Transverse colon (tissue), 4 donors: ENCODE results near the gene COIL. TPM values are rescaled to one million over a fixed set of nuclear protein-coding genes. Genes with fewer than 3 reads are reported as not detected.

ENCODE experiments used
- DNase-seq: peaks from one replicate; pipeline ENCODE4 v3.0.0-alpha.2; 2019
- H3K27ac ChIP-seq, 4 donors: fragments of 200-600 bp; sonication (generic); 2 replicates each; pipeline ENCODE4 v1.5.1; 2016 to 2018; ENCODE audit warnings: inconsistent platforms in 4 of 4
- H3K27me3 ChIP-seq: fragments of 200-600 bp; sonication (generic); 2 replicates; pipeline ENCODE4 v1.5.1; 2017; ENCODE audit warnings: inconsistent platforms
- H3K36me3 ChIP-seq, 4 donors: fragments of 200-600 bp; sonication (generic); 2 replicates each; pipeline ENCODE4 v1.5.1; 2017 to 2019; ENCODE audit warnings: inconsistent platforms in 4 of 4
- H3K4me1 ChIP-seq, 4 donors: fragments of 200-600 bp; sonication (generic); 2 replicates each; pipeline ENCODE4 v1.5.1; 2017 to 2020; ENCODE audit warnings: inconsistent platforms in 4 of 4
- H3K4me3 ChIP-seq, 4 donors: fragments of 200-600 bp; sonication (generic); 1 replicate in 1 of 4; 2 replicates in 3 of 4; pipeline versions ENCODE4 v1.5.1 to v1.6.1; 2017 to 2019; ENCODE audit warnings: inconsistent platforms in 4 of 4
- H3K9me3 ChIP-seq, 2 donors: fragments of 200-600 bp; sonication (generic); 2 replicates each; pipeline ENCODE4 v1.5.1; 2017 to 2019; ENCODE audit warnings: inconsistent platforms in 2 of 2
- EP300 ChIP-seq: sonication (generic); formaldehyde crosslinking; IDR thresholded peaks from one replicate; pipeline ENCODE4 v1.6.1; 2017; ENCODE audit warnings: antibody characterized with exemption, low read depth
- POLR2A ChIP-seq: fragments of 450-650 bp; IDR thresholded peaks from one replicate; pipeline ENCODE4 v1.6.1; 2016; ENCODE audit warnings: antibody characterized with exemption, mild to moderate bottlenecking, moderate library complexity
- POLR2AphosphoS5 ChIP-seq, 3 donors: sonication (generic); formaldehyde crosslinking; IDR thresholded peaks; one replicate each; pipeline ENCODE4 v1.6.1; 2016; ENCODE audit warnings: antibody characterized with exemption in 3 of 3
- WGBS, 2 donors: methylation state at CpG; one replicate each; pipeline ENCODE4 v1.1.5; 2018; ENCODE audit warnings: low coverage in 1 of 2; 5-methylcytosine and 5-hydroxymethylcytosine counted together
- in situ Hi-C, 4 donors: fragments of 200-750 bp; cut with MboI; loops; one replicate each; pipeline versions ENCODE4 v1.15.0 to v1.15.1; 2017; ENCODE audit warnings: low sequenced_read_pairs in 3 of 4, low pct_ligation_motif_present in 1 of 4, low pct_unique_long_range_greater_than_20kb in 1 of 4
- intact Hi-C: fragments of 100-400 bp; cut with DNase I; formaldehyde crosslinking; loops from one replicate; pipeline ENCODE4 v1.15.1; 2023; ENCODE audit warnings: low total_unique reads
- total RNA-seq, 4 donors: library from RNA; depleted of rRNA; stranded (reverse); fragments of >200 nt; gene quantifications; one replicate each; pipeline ENCODE4 v1.1.0, GENCODE V29; 2016
- TF ChIP-seq, protein P1 (sequence below), 5 experiments: fragments of 200-600 bp in 3 of 5; fragments of 450-650 bp in 2 of 5; sonication (generic) in 3 of 5; IDR thresholded peaks; 1 replicate in 2 of 5; 2 replicates in 3 of 5; pipeline ENCODE4 v1.5.1; 2016 to 2017; ENCODE audit warnings: antibody characterized with exemption in 5 of 5, inconsistent platforms in 3 of 5, mild to moderate bottlenecking in 2 of 5, moderate library complexity in 1 of 5

Gene COIL
- total RNA-seq, 4 donors from 2014 or later: 1.5 to 12.2 (median 8.2) TPM

DNA sequence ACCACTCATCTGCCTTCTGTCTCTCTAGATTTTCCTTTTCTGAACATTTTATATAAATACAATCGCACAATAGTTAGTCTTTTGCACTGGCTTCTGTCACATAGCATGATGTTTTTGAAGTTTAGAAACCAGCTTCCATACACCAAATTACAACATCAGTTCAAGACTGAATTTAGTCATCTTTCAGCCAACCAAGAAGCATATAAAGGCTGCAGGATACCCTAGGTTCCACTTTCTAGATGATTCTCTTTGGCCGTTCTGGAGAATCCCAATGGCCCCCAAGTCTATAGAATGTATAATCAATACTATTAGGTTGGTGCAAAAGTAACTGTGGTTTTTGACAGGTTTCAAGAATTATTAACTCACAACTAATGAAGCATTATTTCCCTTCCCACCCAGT, 36.5 kb upstream of the COIL start:
- intact Hi-C loops: no loop called here
- WGBS, 2 donors: 84 to 94% methylated on average over 2 of the region's 2 CpGs
- in situ Hi-C loops: no loop called here
- Histone ChIP-seq H3K27ac (no peak overlapping the region), H3K4me3 (no peak overlapping the region), H3K9me3 (no peaks in the 10 kb centered on the region), H3K4me1 (no peaks in the 10 kb centered on the region), H3K36me3 (peaks cover 0 to 16% (median 6%) of the 10 kb centered on the region in 4 donors), H3K27me3 (no peaks in the 10 kb centered on the region)
- no peak for TF ChIP-seq POLR2A
- TF ChIP-seq POLR2AphosphoS5 (IDR thresholded peaks at IDR 0.05): no peak
- TF ChIP-seq EP300: no peak
- TF ChIP-seq, protein P1, sequence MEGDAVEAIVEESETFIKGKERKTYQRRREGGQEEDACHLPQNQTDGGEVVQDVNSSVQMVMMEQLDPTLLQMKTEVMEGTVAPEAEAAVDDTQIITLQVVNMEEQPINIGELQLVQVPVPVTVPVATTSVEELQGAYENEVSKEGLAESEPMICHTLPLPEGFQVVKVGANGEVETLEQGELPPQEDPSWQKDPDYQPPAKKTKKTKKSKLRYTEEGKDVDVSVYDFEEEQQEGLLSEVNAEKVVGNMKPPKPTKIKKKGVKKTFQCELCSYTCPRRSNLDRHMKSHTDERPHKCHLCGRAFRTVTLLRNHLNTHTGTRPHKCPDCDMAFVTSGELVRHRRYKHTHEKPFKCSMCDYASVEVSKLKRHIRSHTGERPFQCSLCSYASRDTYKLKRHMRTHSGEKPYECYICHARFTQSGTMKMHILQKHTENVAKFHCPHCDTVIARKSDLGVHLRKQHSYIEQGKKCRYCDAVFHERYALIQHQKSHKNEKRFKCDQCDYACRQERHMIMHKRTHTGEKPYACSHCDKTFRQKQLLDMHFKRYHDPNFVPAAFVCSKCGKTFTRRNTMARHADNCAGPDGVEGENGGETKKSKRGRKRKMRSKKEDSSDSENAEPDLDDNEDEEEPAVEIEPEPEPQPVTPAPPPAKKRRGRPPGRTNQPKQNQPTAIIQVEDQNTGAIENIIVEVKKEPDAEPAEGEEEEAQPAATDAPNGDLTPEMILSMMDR (IDR thresholded peaks at IDR 0.05): no peak
- DNase-seq: no peak

DNA sequence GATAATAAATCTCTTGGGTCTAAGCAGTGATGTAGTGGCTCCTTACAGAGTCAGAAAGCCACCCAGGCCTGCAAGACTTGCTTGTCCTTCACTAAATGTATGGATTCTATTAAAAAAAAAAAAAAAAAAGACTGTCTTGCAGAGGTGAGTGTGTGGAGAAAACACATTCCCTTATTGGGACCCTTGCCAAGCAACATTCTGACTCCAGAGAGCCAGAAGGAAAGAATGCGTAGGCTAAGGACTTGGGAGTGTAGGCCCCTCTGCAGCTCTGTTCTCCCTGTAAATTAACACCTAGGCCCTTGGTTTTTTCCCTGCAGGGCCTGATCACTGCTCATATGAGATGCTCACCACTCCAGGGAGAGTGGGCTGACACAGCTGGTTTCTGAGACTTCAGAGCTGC, 34.9 kb upstream of the COIL start:
- Histone ChIP-seq H3K4me1 (no peaks in the 10 kb centered on the region), H3K36me3 (peaks cover 0 to 17% (median under 1%) of the 10 kb centered on the region in 4 donors), H3K27me3 (no peaks in the 10 kb centered on the region), H3K27ac (no peak overlapping the region), H3K4me3 (no peak overlapping the region), H3K9me3 (no peaks in the 10 kb centered on the region)
- TF ChIP-seq POLR2AphosphoS5 (IDR thresholded peaks at IDR 0.05): no peak
- TF ChIP-seq, protein P1 (IDR thresholded peaks at IDR 0.05): no peak
- no peak for TF ChIP-seq EP300
- no peak for TF ChIP-seq POLR2A
- in situ Hi-C loops: no loop called here
- DNase-seq: no peak
- intact Hi-C loops: no loop called here
- 80 to 86% methylated on average over 1 of the region's 1 CpG for WGBS, 2 donors

DNA sequence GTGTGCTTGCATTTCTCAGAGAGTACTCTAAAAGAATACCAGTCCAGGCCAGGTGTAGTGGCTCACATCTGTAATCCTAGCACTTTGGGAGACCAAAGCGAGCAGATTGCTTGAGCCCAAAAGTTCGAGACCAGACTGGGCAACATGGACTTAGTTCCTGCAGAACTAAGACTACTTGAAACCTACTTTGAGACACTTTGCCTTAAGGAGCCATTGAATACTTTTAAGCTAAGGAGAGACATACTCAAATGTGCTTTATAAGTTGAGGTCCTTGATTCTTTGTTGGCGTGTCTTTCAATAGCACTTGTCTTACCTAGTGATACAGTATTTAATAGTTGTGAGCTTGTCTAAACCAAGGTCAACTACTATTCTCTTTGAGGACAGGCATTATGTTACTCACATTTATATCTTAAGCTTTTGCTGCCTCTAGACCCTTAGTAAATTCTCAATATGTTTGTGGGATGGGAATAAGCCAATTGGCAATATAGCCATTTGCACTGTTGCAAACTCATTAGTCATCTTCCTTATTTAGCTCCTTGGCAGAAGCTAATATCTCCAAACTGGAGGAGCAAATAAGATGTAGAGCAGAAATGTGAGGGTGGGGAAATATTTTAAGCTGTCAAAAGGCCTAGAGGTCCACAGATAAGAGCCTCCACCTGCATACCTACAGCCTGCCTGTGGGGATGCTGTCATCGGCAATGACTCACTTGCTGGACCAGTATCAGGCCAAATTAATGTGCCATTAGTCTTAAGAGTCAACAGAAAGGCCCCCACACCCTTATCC, 33.4 kb upstream of the COIL start:
- Histone ChIP-seq H3K36me3 (peaks cover 0 to 26% (median 0%) of the 10 kb centered on the region in 4 donors), H3K27ac (no peak overlapping the region)
- WGBS, 2 donors: 89 to 96% methylated on average over 3 to 4 of the region's 4 CpGs

DNA sequence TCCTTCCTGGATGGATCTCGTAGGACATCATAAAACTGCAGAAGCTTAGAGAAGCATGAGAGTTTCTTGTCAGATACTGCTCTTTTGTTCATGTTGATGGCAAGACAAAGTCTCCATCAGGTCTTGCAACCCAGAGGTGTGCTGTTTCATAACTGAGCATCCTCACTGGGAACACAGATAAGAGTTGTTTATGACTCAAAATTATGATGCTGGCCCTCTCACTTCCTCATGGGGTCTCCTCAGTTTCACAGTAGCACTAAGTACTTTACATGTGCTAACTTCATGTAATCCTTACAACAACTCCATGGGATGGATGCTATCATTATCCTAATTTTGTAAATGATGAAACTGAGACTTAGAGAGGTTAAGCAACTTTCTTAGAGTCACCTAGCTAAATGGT, 31.5 kb upstream of the COIL start:
- Histone ChIP-seq H3K4me3 (no peak overlapping the region), H3K4me1 (no peaks in the 10 kb centered on the region), H3K27me3 (no peaks in the 10 kb centered on the region), H3K36me3 (peaks cover 0 to 26% (median 0%) of the 10 kb centered on the region in 4 donors), H3K27ac (no peak overlapping the region), H3K9me3 (no peaks in the 10 kb centered on the region)
- WGBS, 2 donors: 14 to 64% methylated on average over 1 of the region's 1 CpG
- DNase-seq: no peak
- intact Hi-C loops (no loop called here), in situ Hi-C loops (no loop called here)
- no peak for TF ChIP-seq POLR2A

More for the DNA sequence above, 33.4 kb upstream of the COIL start:
- no peak for TF ChIP-seq POLR2AphosphoS5 (IDR thresholded peaks at IDR 0.05)
- TF ChIP-seq, protein P1 (IDR thresholded peaks at IDR 0.05): no peak
- no peak for TF ChIP-seq EP300
- no peak for TF ChIP-seq POLR2A
- no peaks in the 10 kb centered on the region for H3K9me3 ChIP-seq
- no peak for DNase-seq
- in situ Hi-C loops: no loop called here
- intact Hi-C loops: no loop called here
- H3K27me3 ChIP-seq: no peaks in the 10 kb centered on the region
- H3K4me1 ChIP-seq: no peaks in the 10 kb centered on the region
- no peak overlapping the region for H3K4me3 ChIP-seq
